K562 (cell line): ENCODE measurements around the gene A1BG. TPM values are rescaled to one million over a fixed set of nuclear protein-coding genes. Genes with fewer than 3 reads are reported as not detected.
A peak's percentile ranks its signal among the peaks of the same experiment; 100 is the strongest.

Experiments
- BMI1 ChIP-seq: fragments of 150-350 bp; IDR thresholded peaks from 2 replicates; pipeline ENCODE4 v1.6.1; 2014; ENCODE audit warnings: low read length
- BRCA1 ChIP-seq, 2 experiments: fragments of 450-650 bp in 1 of 2; sonication (generic) in 1 of 2; formaldehyde crosslinking in 1 of 2; IDR thresholded peaks; 2 replicates each; pipeline versions ENCODE4 v1.5.0 to v1.6.1; 2017 to 2020; ENCODE audit warnings: mild to moderate bottlenecking in 1 of 2, missing genetic modification reagents in 1 of 2
- KDM5B ChIP-seq: fragments of 200-600 bp; sonication (generic); IDR thresholded peaks from 2 replicates; pipeline ENCODE4 v1.6.1; 2012; ENCODE audit warnings: low read depth, mild to moderate bottlenecking, moderate library complexity, low read length, control low read depth, inconsistent platforms; ENCODE audit not compliant: insufficient replicate concordance
- MED1 ChIP-seq: sonication (generic); formaldehyde crosslinking; IDR thresholded peaks from 2 replicates; pipeline ENCODE4 v1.8.1; 2023; ENCODE audit warnings: missing genetic modification reagents, borderline replicate concordance
- NELFE ChIP-seq: IDR thresholded peaks from 2 replicates; pipeline ENCODE4 v1.6.1; 2011; ENCODE audit warnings: mild to moderate bottlenecking; ENCODE audit not compliant: insufficient read depth, insufficient read length
- NR1H2 ChIP-seq: sonication (generic); formaldehyde crosslinking; IDR thresholded peaks from 2 replicates; pipeline ENCODE4 v1.4.0; 2020; ENCODE audit warnings: mild to moderate bottlenecking, missing genetic modification reagents
- NR2C2 ChIP-seq, 2 experiments: fragments of 200-800 bp in 1 of 2; sonication (Bioruptor generic) in 1 of 2; sonication (generic) in 1 of 2; formaldehyde crosslinking in 1 of 2; IDR thresholded peaks; 2 replicates each; pipeline versions ENCODE4 v1.6.1 to v1.8.0; 2016 to 2022; ENCODE audit warnings: mild to moderate bottlenecking in 1 of 2, missing compliant biosample characterization in 1 of 2, missing genetic modification characterization in 1 of 2, missing genetic modification reagents in 1 of 2
- PCBP2 ChIP-seq: fragments of 200-400 bp; formaldehyde crosslinking; IDR thresholded peaks from 2 replicates; pipeline ENCODE4 v1.6.1; 2018; ENCODE audit warnings: low read length, low read depth, mild to moderate bottlenecking, moderate library complexity; ENCODE audit not compliant: poor library complexity, severe bottlenecking
- PRMT5 ChIP-seq: sonication (generic); formaldehyde crosslinking; IDR thresholded peaks from 2 replicates; pipeline ENCODE4 v1.5.0; 2020; ENCODE audit warnings: missing genetic modification reagents
- SRSF3 ChIP-seq: fragments of 200-400 bp; formaldehyde crosslinking; IDR thresholded peaks from 2 replicates; pipeline ENCODE4 v1.6.1; 2016; ENCODE audit warnings: mild to moderate bottlenecking, low read length, moderate library complexity; ENCODE audit not compliant: insufficient read depth
- STAG1 ChIP-seq: sonication (generic); formaldehyde crosslinking; IDR thresholded peaks from 2 replicates; pipeline ENCODE4 v1.5.0; 2020; ENCODE audit warnings: missing genetic modification reagents, borderline replicate concordance
- ZC3H4 ChIP-seq: sonication (generic); formaldehyde crosslinking; IDR thresholded peaks from 2 replicates; pipeline ENCODE4 v1.9.0; 2021; ENCODE audit warnings: missing genetic modification reagents, borderline replicate concordance
- ZNF124 ChIP-seq: sonication (generic); formaldehyde crosslinking; IDR thresholded peaks from 2 replicates; pipeline ENCODE4 v1.8.1; 2022; ENCODE audit warnings: missing genetic modification reagents
- ZNF586 ChIP-seq: fragments of 450-650 bp; formaldehyde crosslinking; conservative IDR thresholded peaks from 2 replicates; pipeline ENCODE4 v1.4.0; 2020; ENCODE audit warnings: mild to moderate bottlenecking, moderate library complexity
- polyA plus RNA-seq, 8 experiments: library from polyadenylated mRNA; depleted of rRNA in 4 of 8; stranded (reverse) in 5 of 8; unstranded in 3 of 8; fragments of >200 nt; fragmentation: Nextera tagmentation in 2 of 8; fragmentation: Illumina TruSeq in 1 of 8; extraction: Ambion mirVana in 2 of 8; extraction: Trizol in 1 of 8; gene quantifications; 2 replicates each; pipeline versions ENCODE4 v1.2.1 to v1.2.3, GENCODE V29; 2011 to 2014; ENCODE audit warnings: inconsistent platforms in 1 of 8, missing spikeins in 1 of 8
- total RNA-seq, 7 experiments: library from RNA; depleted of rRNA in 6 of 7; stranded (reverse); fragments of >200 nt in 6 of 7; fragmentation: Illumina TruSeq in 2 of 7; extraction: Trizol in 2 of 7; gene quantifications; 2 replicates each; pipeline versions ENCODE4 v1.2.1 to v1.2.3, GENCODE V29; 2011 to 2021; ENCODE audit warnings: low replicate concordance in 1 of 7
- TF ChIP-seq, protein P1 (sequence below): fragments of 250-450 bp; sonication (Bioruptor Pico); IDR thresholded peaks from 2 replicates; pipeline ENCODE4 v1.8.0; 2022; ENCODE audit warnings: inconsistent platforms, mild to moderate bottlenecking, moderate library complexity, borderline replicate concordance
- TF ChIP-seq, protein P2 (sequence below): fragments of 450-650 bp; IDR thresholded peaks from 2 replicates; pipeline ENCODE4 v1.6.1; 2016; ENCODE audit warnings: mild to moderate bottlenecking
- TF ChIP-seq, protein P3 (sequence below): fragments of 200-800 bp; sonication (Bioruptor generic); IDR thresholded peaks from 2 replicates; pipeline ENCODE4 v1.6.1; 2017; ENCODE audit warnings: missing genetic modification characterization, missing compliant biosample characterization
- TF ChIP-seq, protein P4 (sequence below): sonication (generic); formaldehyde crosslinking; IDR thresholded peaks from 2 replicates; pipeline ENCODE4 v1.4.0; 2020; ENCODE audit warnings: mild to moderate bottlenecking, missing genetic modification reagents

Gene A1BG
- total and polyA plus RNA-seq, 9 of the 15 experiments (the other 6 are each of a cell fraction or from before 2014, with no cell fraction given): 0.10 to 19.8 (median 2.6) TPM

DNA sequence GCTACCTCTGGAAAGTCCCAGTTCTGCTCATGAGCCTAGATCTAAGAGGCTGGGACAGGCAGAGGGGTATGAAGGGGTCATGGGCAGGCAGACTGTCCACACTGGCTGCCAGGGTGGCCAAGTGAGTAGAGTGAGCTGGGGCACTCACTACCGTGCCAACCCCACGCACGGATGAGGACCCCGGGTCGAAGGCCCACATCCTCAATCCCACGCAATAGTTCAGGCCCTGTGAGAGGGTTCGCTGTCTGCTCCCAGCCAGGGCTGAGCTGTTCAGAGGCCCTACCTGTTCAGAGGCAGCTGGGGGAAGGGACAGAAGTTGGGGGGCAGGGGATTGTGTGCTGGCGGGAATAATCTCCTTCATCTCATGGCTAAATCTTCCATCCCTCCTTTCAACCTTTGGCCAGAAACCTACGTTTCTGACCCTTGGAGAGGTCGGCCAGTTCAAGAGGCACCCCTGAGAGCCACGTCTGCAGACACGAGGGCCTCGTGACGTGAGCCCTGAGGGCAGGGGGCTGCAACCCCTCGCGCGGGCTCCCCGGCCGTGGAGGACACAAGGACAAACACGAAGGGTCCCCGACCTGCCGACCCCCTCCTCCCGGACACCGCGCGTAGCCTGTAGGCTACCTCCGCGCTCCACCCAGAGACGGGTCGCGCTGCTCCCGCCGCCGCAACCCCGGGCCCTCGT, 32.7 kb upstream of the A1BG start (continued):
- TF ChIP-seq, protein P1, sequence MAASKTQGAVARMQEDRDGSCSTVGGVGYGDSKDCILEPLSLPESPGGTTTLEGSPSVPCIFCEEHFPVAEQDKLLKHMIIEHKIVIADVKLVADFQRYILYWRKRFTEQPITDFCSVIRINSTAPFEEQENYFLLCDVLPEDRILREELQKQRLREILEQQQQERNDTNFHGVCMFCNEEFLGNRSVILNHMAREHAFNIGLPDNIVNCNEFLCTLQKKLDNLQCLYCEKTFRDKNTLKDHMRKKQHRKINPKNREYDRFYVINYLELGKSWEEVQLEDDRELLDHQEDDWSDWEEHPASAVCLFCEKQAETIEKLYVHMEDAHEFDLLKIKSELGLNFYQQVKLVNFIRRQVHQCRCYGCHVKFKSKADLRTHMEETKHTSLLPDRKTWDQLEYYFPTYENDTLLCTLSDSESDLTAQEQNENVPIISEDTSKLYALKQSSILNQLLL: no peak
- peak; percentile 97; the same call in 1 of the 2 replicates for TF ChIP-seq NR1H2 (CRISPR knock-in tag)
- no peak for TF ChIP-seq BRCA1 (IDR thresholded peaks at IDR 0.05)
- TF ChIP-seq BRCA1 (CRISPR knock-in tag; IDR thresholded peaks at IDR 0.05): 0 out of 2 replicates have a peak, but pooled peaks have one; percentile 77
- 0 out of 2 replicates have a peak, but pooled peaks have one; percentile 29 for TF ChIP-seq NR2C2 (CRISPR knock-in tag; IDR thresholded peaks at IDR 0.05)
- TF ChIP-seq NR2C2 (tag; IDR thresholded peaks at IDR 0.05): no peak
- no peak for TF ChIP-seq PCBP2
- TF ChIP-seq, protein P2, sequence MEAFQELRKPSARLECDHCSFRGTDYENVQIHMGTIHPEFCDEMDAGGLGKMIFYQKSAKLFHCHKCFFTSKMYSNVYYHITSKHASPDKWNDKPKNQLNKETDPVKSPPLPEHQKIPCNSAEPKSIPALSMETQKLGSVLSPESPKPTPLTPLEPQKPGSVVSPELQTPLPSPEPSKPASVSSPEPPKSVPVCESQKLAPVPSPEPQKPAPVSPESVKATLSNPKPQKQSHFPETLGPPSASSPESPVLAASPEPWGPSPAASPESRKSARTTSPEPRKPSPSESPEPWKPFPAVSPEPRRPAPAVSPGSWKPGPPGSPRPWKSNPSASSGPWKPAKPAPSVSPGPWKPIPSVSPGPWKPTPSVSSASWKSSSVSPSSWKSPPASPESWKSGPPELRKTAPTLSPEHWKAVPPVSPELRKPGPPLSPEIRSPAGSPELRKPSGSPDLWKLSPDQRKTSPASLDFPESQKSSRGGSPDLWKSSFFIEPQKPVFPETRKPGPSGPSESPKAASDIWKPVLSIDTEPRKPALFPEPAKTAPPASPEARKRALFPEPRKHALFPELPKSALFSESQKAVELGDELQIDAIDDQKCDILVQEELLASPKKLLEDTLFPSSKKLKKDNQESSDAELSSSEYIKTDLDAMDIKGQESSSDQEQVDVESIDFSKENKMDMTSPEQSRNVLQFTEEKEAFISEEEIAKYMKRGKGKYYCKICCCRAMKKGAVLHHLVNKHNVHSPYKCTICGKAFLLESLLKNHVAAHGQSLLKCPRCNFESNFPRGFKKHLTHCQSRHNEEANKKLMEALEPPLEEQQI: no peak
- TF ChIP-seq, protein P3, sequence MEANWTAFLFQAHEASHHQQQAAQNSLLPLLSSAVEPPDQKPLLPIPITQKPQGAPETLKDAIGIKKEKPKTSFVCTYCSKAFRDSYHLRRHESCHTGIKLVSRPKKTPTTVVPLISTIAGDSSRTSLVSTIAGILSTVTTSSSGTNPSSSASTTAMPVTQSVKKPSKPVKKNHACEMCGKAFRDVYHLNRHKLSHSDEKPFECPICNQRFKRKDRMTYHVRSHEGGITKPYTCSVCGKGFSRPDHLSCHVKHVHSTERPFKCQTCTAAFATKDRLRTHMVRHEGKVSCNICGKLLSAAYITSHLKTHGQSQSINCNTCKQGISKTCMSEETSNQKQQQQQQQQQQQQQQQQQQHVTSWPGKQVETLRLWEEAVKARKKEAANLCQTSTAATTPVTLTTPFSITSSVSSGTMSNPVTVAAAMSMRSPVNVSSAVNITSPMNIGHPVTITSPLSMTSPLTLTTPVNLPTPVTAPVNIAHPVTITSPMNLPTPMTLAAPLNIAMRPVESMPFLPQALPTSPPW: no peak
- TF ChIP-seq BMI1: no peak
- TF ChIP-seq KDM5B: peak; percentile 10
- TF ChIP-seq, protein P4, sequence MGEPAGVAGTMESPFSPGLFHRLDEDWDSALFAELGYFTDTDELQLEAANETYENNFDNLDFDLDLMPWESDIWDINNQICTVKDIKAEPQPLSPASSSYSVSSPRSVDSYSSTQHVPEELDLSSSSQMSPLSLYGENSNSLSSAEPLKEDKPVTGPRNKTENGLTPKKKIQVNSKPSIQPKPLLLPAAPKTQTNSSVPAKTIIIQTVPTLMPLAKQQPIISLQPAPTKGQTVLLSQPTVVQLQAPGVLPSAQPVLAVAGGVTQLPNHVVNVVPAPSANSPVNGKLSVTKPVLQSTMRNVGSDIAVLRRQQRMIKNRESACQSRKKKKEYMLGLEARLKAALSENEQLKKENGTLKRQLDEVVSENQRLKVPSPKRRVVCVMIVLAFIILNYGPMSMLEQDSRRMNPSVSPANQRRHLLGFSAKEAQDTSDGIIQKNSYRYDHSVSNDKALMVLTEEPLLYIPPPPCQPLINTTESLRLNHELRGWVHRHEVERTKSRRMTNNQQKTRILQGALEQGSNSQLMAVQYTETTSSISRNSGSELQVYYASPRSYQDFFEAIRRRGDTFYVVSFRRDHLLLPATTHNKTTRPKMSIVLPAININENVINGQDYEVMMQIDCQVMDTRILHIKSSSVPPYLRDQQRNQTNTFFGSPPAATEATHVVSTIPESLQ (CRISPR knock-in tag): peak; percentile 87
- 0 out of 2 replicates have a peak, but pooled peaks have one; percentile 17 for TF ChIP-seq PRMT5
- TF ChIP-seq ZNF124: 0 out of 2 replicates have a peak, but pooled peaks have one; percentile 17
- TF ChIP-seq ZNF586 (CRISPR knock-in tag): peak; percentile 21; the same call in 1 of the 2 replicates
- TF ChIP-seq MED1 (CRISPR knock-in tag): 0 out of 2 replicates have a peak, but pooled peaks have one; percentile 44
- TF ChIP-seq NELFE: no peak
- 0 out of 2 replicates have a peak, but pooled peaks have one; percentile 84 for TF ChIP-seq SRSF3
- peak; percentile 94 for TF ChIP-seq ZC3H4
- peak; percentile 61 for TF ChIP-seq STAG1 (CRISPR knock-in tag)
